CD14-positive monocyte (primary cell): Measurements from ENCODE around the gene PPM1H. TPM values are rescaled to one million over a fixed set of nuclear protein-coding genes. Genes with fewer than 3 reads are reported as not detected.
"Not testable (repeated sequence)": the region's sequence is repeated elsewhere in the genome, so short reads cannot be mapped to it uniquely, and the experiment has no call there.

Experiments
- DNase-seq, 3 donors: peaks; one replicate each; pipeline ENCODE4 v3.0.0-alpha.2; 2011 to 2022
- H2AFZ ChIP-seq: 2 replicates; pipeline ENCODE4 v1.6.0; 2012; ENCODE audit warnings: mild to moderate bottlenecking, low read depth, low read length, inconsistent platforms; ENCODE audit not compliant: insufficient read depth, poor library complexity, severe bottlenecking
- H3K27ac ChIP-seq, 2 donors: 1 replicate in 1 of 2; 2 replicates in 1 of 2; pipeline ENCODE4 v1.5.1; 2012 to 2013; ENCODE audit warnings: low read length in 2 of 2, control low read depth in 1 of 2, inconsistent platforms in 1 of 2, low read depth in 1 of 2, mild to moderate bottlenecking in 1 of 2
- H3K27me3 ChIP-seq, 2 donors: one replicate each; pipeline versions ENCODE4 v1.6.0 to v1.6.1; 2011 to 2013; ENCODE audit warnings: low read length in 2 of 2; ENCODE audit not compliant: control insufficient read depth in 2 of 2, insufficient read depth in 2 of 2
- H3K36me3 ChIP-seq, 2 donors: replicated peaks in 1 of 2; 1 replicate in 1 of 2; 2 replicates in 1 of 2; pipeline versions ENCODE4 v1.5.1 to v1.6.1; 2012 to 2013; ENCODE audit warnings: low read length in 2 of 2, control low read depth in 1 of 2, inconsistent platforms in 1 of 2, mild to moderate bottlenecking in 1 of 2; ENCODE audit not compliant: insufficient read depth in 2 of 2, control insufficient read depth in 1 of 2
- H3K4me1 ChIP-seq, 2 donors: 1 replicate in 1 of 2; 2 replicates in 1 of 2; pipeline versions ENCODE4 v1.5.1 to v1.6.1; 2012 to 2013; ENCODE audit warnings: low read length in 2 of 2, control low read depth in 1 of 2, inconsistent platforms in 1 of 2, mild to moderate bottlenecking in 1 of 2, moderate library complexity in 1 of 2; ENCODE audit not compliant: insufficient read depth in 2 of 2, control insufficient read depth in 1 of 2
- H3K4me2 ChIP-seq: replicated peaks from 2 replicates; pipeline ENCODE3; 2012; ENCODE audit warnings: low read length, moderate library complexity, mild to moderate bottlenecking; ENCODE audit not compliant: poor library complexity, severe bottlenecking; ENCODE audit errors: extremely low read depth
- H3K4me3 ChIP-seq, 3 experiments: fragments of 200-600 bp in 1 of 3; sonication (generic) in 1 of 3; replicated peaks in 1 of 3; 1 replicate in 2 of 3; 2 replicates in 1 of 3; pipeline ENCODE4 v1.5.1; 2011 to 2013; ENCODE audit warnings: low read length in 3 of 3, mild to moderate bottlenecking in 3 of 3, control low read depth in 2 of 3, low read depth in 2 of 3, inconsistent platforms in 1 of 3, moderate library complexity in 1 of 3
- H3K79me2 ChIP-seq: 2 replicates; pipeline ENCODE4 v1.6.0; 2012; ENCODE audit warnings: mild to moderate bottlenecking, control low read depth, inconsistent platforms, low read length, moderate library complexity; ENCODE audit not compliant: insufficient read depth
- H3K9ac ChIP-seq: 2 replicates; pipeline ENCODE4 v1.6.0; 2017; ENCODE audit warnings: low read length, mild to moderate bottlenecking; ENCODE audit not compliant: insufficient read depth, poor library complexity, severe bottlenecking
- H3K9me3 ChIP-seq, 2 donors: replicated peaks in 1 of 2; 1 replicate in 1 of 2; 2 replicates in 1 of 2; pipeline versions ENCODE4 v1.5.1 to v1.6.1; 2012 to 2013; ENCODE audit warnings: low read length in 2 of 2, control low read depth in 1 of 2; ENCODE audit not compliant: control insufficient read depth in 1 of 2, insufficient read depth in 1 of 2
- H4K20me1 ChIP-seq: 2 replicates; pipeline ENCODE4 v1.6.0; 2012; ENCODE audit warnings: mild to moderate bottlenecking, low read length, control low read depth, moderate library complexity; ENCODE audit not compliant: insufficient read depth
- H3K27ac Mint-ChIP-seq, 7 donors: one replicate each; pipeline ENCODE4 v1.8.0; 2020; ENCODE audit warnings: mild to moderate bottlenecking in 7 of 7, mixed read lengths in 7 of 7, moderate library complexity in 6 of 7, inconsistent platforms in 2 of 7
- H3K27me3 Mint-ChIP-seq, 3 donors: one replicate each; pipeline ENCODE4 v1.8.0; 2021 to 2022; ENCODE audit warnings: low read depth in 3 of 3, mild to moderate bottlenecking in 3 of 3, mixed read lengths in 3 of 3, moderate library complexity in 3 of 3, inconsistent platforms in 1 of 3
- H3K36me3 Mint-ChIP-seq, 2 donors: one replicate each; pipeline ENCODE4 v1.8.0; 2020; ENCODE audit warnings: mixed read lengths in 2 of 2, inconsistent platforms in 1 of 2, mild to moderate bottlenecking in 1 of 2
- H3K4me1 Mint-ChIP-seq: one replicate; pipeline ENCODE4 v1.8.0; 2020; ENCODE audit warnings: mild to moderate bottlenecking, mixed read lengths
- H3K4me3 Mint-ChIP-seq, 2 donors: one replicate each; pipeline ENCODE4 v1.8.0; 2020; ENCODE audit warnings: mild to moderate bottlenecking in 2 of 2, mixed read lengths in 2 of 2, moderate library complexity in 1 of 2
- H3K9me3 Mint-ChIP-seq, 7 donors: one replicate each; pipeline ENCODE4 v1.8.0; 2020 to 2022; ENCODE audit warnings: mixed read lengths in 7 of 7, mild to moderate bottlenecking in 6 of 7, moderate library complexity in 6 of 7, inconsistent platforms in 2 of 7
- CTCF ChIP-seq: fragments of 200-600 bp; IDR thresholded peaks from one replicate; pipeline ENCODE4 v1.8.0; 2022; ENCODE audit warnings: antibody characterized with exemption, mild to moderate bottlenecking
- WGBS: methylation state at CpG from one replicate; pipeline ENCODE4 v1.1.5; 2013; ENCODE audit warnings: missing lambda C conversion rate; ENCODE audit not compliant: insufficient coverage; 5-methylcytosine and 5-hydroxymethylcytosine counted together
- intact Hi-C, 2 donors: fragments of 100-400 bp; cut with micrococcal nuclease; formaldehyde crosslinking; loops; one replicate each; pipeline versions ENCODE4 v1.15.0 to v1.15.1; 2023
- polyA plus RNA-seq, 3 donors: library from polyadenylated mRNA; depleted of rRNA in 1 of 3; unstranded in 2 of 3; stranded (reverse) in 1 of 3; fragments of 300-500 nt in 2 of 3; fragments of >200 nt in 1 of 3; fragmentation: Illumina TruSeq in 2 of 3; gene quantifications; 1 replicate in 2 of 3; 2 replicates in 1 of 3; pipeline ENCODE4 v1.2.3, GENCODE V29; 2012 to 2021

Gene PPM1H
- polyA plus RNA-seq, 3 donors = 1.5 to 2.8 (median 1.9) TPM

DNA sequence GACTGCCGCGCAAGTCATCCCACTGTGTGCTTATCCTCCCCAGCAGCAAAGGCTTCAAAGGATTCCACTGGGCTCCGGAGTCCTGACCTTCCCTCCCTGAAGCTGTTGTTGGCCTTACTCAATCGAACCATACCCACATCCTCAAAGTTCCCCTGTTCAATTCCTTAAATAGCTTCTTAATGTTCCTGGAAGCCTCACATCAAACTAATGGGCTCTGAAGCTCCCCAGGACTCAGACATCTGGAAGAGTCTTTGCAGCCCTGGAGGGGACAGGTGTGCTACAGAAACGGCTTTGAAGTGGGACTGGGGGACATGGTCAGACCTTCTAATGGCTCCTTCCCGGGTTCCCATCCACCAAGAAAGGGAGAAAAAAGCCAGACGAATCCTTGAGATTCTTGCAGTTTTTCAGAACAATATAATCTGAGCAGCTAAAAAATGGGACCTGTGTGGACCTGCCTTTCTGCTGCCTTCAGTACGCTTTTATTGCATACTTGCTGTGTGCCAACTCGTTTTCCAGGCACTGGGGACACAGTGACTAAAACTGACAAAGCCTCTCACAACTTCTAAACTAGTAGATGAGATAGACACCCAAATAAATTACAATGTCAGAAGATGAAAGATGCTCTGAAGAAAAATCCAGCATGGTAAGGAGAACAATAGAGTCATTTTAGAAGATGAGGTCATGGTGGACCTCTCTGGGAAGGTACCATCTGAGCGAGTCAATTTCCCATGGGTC is 263.8 kb downstream of the PPM1H start:
- H3K36me3 Mint-ChIP-seq = peaks cover 4 to 10% of the 10 kb centered on the region in 2 donors
- H3K4me1 Mint-ChIP-seq = peaks cover 5% of the 10 kb centered on the region
- H3K27me3 ChIP-seq = no peaks in the 10 kb centered on the region
- H3K9me3 ChIP-seq = peaks cover 0 to 4% of the 10 kb centered on the region in 2 donors
- H3K79me2 ChIP-seq = no peaks in the 10 kb centered on the region
- H3K27ac Mint-ChIP-seq = no peak overlapping the region
- H3K4me3 Mint-ChIP-seq = no peak overlapping the region
- H3K4me1 ChIP-seq = no peaks in the 10 kb centered on the region
- TF ChIP-seq CTCF = no peak
- H3K27me3 Mint-ChIP-seq = peaks cover 0 to 5% (median 2%) of the 10 kb centered on the region in 3 donors
- no peaks in the 10 kb centered on the region for H3K36me3 ChIP-seq
- no peak overlapping the region for H2AFZ ChIP-seq
- intact Hi-C loops = no loop called here
- H3K27ac ChIP-seq = no peak overlapping the region
- H3K4me2 ChIP-seq = no peak overlapping the region
- 79% methylated on average over 7 of the region's 10 CpGs for WGBS
- H4K20me1 ChIP-seq = no peaks in the 10 kb centered on the region
- peaks cover 0 to 8% (median 0%) of the 10 kb centered on the region in 7 donors for H3K9me3 Mint-ChIP-seq
- no peak for DNase-seq
- H3K9ac ChIP-seq = no peak overlapping the region
- no peak overlapping the region for H3K4me3 ChIP-seq

DNA sequence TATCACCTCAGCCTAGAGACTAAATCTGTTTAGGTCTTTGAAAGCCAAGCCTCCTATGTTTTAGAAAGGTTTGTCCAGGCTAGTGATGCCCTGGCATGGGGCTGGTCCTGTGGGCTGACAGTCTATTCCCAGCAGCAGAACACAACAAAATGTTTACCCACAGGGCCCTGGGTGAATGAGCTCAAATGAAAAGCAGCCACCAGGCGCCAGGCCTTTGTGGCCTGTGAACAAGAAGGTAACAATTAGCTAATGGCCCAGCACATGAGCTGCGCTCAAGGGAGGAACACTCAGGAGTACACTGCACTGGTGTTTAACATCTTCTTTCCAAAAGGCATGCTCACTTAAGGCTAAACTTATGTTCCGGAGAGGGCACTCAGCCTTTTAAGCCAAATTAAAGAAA is 266.2 kb downstream of the PPM1H start:
- Histone ChIP-seq H3K36me3 (no peaks in the 10 kb centered on the region), H3K27me3 (no peaks in the 10 kb centered on the region), H3K79me2 (no peaks in the 10 kb centered on the region), H3K9ac (no peak overlapping the region), H3K9me3 (no peaks in the 10 kb centered on the region), H3K4me1 (no peaks in the 10 kb centered on the region), H2AFZ (no peak overlapping the region), H3K4me3 (no peak overlapping the region), H3K27ac (no peak overlapping the region), H4K20me1 (no peaks in the 10 kb centered on the region), H3K4me2 (no peak overlapping the region)
- no peak for DNase-seq
- Mint-ChIP-seq H3K4me1 (peaks cover 5% of the 10 kb centered on the region), H3K9me3 (no peaks in the 10 kb centered on the region), H3K27ac (no peak overlapping the region), H3K36me3 (peaks cover 4 to 8% of the 10 kb centered on the region in 2 donors), H3K4me3 (no peak overlapping the region), H3K27me3 (peaks cover 0 to 4% (median 1%) of the 10 kb centered on the region in 3 donors)
- intact Hi-C loops = no loop called here
- TF ChIP-seq CTCF = no peak
- WGBS = 97% methylated on average over 3 of the region's 3 CpGs

DNA sequence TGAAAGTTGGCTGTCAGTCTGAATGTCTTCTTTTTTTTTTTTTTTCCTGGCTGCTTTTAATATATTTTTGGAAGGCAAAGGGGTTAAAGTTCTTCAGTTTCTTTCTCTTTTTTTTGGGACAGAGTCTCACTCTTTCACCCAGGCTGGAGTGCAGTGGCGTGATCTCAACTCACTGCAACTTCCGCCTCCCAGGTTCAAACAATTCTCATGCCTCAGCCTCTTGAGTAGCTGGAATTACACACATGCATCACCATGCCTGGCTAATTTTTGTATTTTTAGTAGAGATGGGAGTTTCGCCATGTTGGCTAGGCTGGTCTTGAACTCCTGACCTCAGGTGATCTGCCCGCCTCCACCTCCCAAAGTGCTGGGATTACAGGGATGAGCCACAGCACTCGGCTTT is 270.0 kb downstream of the PPM1H start:
- H3K27me3 Mint-ChIP-seq, H3K4me3 ChIP-seq, intact Hi-C loops, H3K79me2 ChIP-seq, H3K27me3 ChIP-seq, DNase-seq, H3K27ac ChIP-seq, H3K9ac ChIP-seq, H3K4me1 ChIP-seq, H3K4me2 ChIP-seq, H3K4me3 Mint-ChIP-seq, H2AFZ ChIP-seq, H3K36me3 ChIP-seq, H3K9me3 ChIP-seq, H4K20me1 ChIP-seq, H3K27ac Mint-ChIP-seq, H3K9me3 Mint-ChIP-seq: not testable (repeated sequence)
- 100% methylated on average over 2 of the region's 5 CpGs for WGBS
- Mint-ChIP-seq H3K36me3 (peaks cover 7 to 12% of the 10 kb centered on the region in 2 donors), H3K4me1 (peaks cover 12% of the 10 kb centered on the region)
